Measurements from ENCODE around the gene DDX20.
A peak's percentile ranks its signal among the peaks of the same experiment; 100 is the strongest.

DDX20 gene

DNA sequence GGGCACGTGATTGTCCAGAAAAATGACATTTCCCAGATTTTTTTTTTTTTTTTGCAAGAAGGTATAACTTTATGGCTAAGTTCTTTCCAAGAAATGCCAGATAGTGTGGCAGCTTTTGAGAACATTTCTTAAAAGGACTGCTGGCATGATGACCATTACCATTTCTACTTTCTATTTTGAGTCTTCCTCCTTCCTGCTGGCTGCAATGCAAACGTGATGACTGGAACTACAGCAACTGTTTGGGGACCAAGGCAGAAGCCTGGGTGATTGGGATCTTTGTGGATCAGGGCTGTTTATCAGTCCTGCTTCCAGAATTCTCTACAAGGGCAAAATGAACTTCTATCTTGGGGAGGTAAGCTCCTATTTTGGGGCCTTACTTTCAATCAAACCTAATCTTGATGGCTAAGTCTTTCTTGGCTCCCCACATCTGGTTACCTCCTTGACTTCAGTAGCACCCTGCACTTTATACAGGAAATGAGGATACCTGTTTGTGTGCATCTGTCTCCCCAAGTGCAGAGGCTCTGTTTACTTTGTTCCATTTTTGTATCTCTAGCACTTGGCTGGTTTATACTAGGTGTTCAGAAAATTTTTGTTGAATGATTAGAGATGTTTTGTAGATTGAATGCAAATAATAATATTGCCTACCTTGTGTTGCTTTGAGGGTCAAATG, 3.7 kb upstream of the DDX20 start:
- no peak for ATAC-seq

GRCh38 chr1:111754984-111755330, 744 bp upstream of the DDX20 start:
- no peak for ATAC-seq

DNA sequence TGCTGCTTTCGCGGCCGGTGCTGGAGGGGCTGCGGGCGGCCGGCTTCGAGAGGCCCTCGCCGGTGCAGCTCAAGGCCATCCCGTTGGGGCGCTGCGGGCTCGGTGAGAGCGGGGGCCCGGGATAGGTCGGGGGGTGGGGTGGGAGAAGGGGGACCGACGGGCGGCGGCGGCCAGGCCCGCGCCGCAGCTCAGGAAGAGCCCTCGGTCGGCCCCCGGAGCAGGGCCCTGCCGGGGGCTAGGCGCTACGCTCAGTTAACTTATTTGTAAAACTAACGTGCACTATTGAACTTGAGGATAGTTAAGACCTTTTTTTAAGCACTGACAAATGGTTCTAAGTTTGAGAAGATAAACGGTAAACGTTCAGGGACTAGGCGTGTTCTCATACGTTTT, 418 bp downstream of the DDX20 start:
- ATAC-seq = peak; percentile 14 to 18

DNA sequence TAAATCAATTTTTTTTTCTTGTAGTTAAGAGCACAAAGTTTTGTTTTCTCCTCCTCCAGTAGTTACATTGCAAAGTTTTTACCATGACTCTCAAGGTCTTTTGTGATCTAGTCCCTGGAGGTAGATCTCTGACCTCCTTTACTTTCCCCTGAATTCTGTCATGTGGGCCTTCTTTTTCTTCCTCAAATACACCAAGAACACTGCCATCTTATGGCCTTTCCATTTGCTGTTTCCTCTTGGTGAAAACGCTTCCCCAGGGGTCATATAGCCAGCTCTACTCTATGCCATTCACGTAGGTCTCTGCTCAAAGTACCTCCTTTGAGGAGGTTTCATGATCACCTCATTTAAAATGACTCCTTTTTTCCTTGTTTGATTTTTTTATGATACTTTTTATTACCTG, 2.7 kb downstream of the DDX20 start:
- ATAC-seq = no peak

DNA sequence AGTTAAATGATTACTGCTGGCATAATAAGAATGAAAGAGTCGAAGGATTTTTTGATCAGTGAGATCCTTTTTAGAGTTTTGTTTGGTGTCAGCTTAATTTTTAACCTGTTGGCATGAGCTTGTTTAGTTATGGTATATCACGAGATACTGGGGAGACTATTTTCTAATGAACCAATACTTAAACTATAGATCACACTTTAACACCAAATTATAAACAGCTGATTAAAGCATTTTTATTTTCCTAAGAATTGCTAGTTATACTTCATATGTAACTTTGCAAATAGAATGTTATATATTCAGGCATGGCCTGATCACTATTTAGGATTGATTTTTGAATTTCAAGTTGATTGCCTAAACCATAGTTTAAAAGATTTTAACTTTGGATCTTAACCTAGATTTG, 6.0 kb downstream of the DDX20 start:
- ATAC-seq = no peak

GRCh38 chr1:111762332-111762731, 6.6 kb downstream of the DDX20 start:
- no peak for ATAC-seq

DNA sequence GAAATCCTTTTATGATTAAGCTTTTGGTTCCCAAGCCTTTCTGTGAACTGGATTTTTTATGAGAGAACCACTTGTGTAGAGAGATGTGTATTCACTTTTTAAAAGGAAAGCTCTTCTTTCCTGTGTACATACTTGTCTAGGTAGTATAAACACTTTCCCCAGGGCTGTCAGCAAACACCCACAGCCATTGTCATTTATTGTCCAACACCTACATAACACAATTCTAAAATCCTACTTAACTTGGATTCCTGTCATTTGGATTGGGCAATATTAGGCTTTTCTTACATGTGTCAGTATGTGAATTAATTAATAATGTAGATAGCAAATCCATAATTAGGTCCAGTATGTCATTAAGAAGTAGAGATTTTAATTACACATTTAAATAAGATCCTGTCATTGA, 12.3 kb downstream of the DDX20 start:
- no peak for ATAC-seq

- peak in 1 of 2 donors; percentile 13 for ATAC-seq
These were observed 12.9 kb downstream of the DDX20 start for GRCh38 chr1:111768625-111769024.

GRCh38 chr1:111769517-111770146, 13.9 kb downstream of the DDX20 start:
- peak in 1 of 2 donors; percentile 38 for ATAC-seq

GRCh38 chr1:111770916-111771315, 15.2 kb downstream of the DDX20 start:
- no peak for ATAC-seq

- no peak for ATAC-seq
These were observed 20.3 kb downstream of the DDX20 start for GRCh38 chr1:111775966-111776365.

- no peak for ATAC-seq
These were observed 20.7 kb downstream of the DDX20 start for GRCh38 chr1:111776391-111776790.

DNA sequence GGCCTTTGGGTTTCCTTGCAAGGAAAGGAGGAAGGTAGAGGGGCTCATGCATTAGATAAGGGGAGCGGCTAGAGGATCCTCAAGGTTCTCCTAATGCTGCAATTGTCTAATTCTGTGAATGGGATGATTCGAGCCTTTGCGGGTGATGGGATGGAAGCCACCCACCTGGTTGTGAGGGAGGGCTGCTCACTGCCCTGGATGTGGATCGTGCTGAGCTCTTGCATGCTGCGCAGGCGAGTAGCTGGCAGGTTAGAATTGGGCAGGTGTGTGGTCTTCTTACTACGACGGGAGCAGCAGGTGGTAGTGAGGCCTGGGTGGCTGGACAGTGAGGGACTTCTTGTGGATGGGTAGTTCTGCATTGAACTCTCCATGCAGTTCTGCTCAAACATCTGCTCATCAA, 21.2 kb downstream of the DDX20 start:
- ATAC-seq = no peak

DNA sequence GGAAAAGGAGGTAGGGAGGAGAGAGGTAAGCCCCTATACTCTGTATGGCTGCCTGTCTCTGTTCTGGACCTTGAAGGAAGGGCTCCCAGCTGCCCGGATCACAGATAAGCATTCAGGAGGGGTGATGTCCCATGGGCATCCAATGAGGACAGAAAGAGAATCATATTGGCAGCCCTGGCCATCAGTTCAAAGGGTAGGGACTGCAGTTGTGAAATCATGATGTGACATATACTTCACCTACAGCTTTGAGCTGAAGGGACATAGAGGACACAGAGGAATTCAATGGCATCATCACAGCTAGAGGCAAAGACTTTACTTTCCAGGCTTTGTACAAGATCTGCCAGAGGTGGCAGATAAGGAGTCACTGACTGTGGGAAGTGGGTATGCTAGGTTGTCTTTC, 21.6 kb downstream of the DDX20 start:
- no peak for ATAC-seq

GRCh38 chr1:111778066-111778465, 22.4 kb downstream of the DDX20 start:
- ATAC-seq = no peak

GRCh38 chr1:111778541-111779051, 22.9 kb downstream of the DDX20 start:
- no peak for ATAC-seq

DNA sequence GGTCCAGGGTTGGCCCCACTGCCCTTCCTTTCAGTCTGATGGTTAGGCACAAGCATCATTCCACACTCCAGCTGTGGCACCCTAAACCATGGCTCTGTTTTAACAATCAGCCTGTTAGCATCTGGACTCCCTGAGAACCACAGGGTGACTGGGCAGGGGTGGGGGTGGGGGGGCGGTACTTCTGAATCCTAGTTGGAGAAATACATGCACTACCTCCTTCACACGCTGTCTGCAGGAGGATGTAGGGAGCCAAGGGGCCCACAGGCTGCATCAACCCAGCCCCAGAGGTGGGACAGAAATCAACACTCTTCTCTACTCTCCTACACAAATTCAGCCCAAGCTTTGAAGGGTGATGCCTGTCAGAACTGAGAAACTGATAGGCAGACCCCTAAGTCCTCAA, 23.8 kb downstream of the DDX20 start:
- no peak for ATAC-seq

DNA sequence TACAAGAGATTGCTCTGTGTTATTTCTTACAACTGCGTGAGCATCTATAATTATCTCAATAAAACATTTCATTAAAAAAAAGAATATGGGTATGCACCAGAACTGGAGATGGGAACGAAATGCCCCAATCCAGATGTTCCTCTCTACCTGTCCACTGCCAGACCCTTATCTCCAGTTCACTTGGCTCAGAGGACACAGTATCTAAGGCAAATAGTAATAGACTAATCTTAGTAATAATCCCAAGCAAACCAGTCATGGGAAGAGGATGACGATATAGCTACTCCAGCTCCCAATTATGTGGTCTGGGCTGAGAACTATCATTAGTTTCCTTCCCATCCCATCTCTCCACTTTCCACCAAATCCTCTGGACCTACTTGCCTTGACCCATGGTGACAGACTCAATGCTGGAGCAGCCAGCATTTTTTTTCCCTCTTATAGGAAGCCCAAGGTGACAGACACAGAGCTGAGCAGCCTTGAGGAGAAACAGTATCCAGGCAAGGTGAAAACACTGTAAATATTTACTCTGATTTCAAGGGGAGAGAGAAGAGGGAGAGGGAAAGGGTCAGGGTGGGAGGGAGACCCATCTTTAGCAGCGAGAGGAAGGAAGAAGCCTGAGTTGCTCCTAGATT, 28.7 kb downstream of the DDX20 start:
- no peak for ATAC-seq

GRCh38 chr1:111786669-111787207, 31.0 kb downstream of the DDX20 start:
- ATAC-seq = no peak

GRCh38 chr1:111789142-111789541, 33.4 kb downstream of the DDX20 start:
- ATAC-seq = no peak

GRCh38 chr1:111789666-111790316, 34.1 kb downstream of the DDX20 start:
- no peak for ATAC-seq

DNA sequence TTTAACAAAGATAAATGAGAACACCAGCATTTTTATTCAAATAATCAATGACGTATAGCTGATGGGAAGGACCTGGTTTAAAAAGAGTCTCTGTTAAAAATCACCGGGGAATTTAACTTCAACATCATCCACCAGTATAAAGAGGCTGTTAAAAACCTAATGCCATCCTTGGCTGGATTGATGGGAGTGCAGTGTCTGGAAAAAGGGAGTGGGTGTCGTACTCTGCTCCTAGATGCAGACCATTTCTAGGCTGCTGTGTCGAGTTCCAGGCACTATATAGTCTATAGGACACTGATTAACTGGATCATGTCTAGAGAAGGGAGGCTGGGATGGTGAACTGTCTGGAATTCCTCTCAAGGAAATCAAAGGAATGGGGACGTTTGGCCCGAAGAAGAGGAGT, 36.1 kb downstream of the DDX20 start:
- ATAC-seq = no peak

- ATAC-seq = no peak
These were observed 36.5 kb downstream of the DDX20 start for GRCh38 chr1:111792249-111792648.
